ENCODE measurements around the gene SOX10. TPM values are rescaled to one million over a fixed set of nuclear protein-coding genes. Genes with fewer than 3 reads are reported as not detected.

Gene SOX10
- total RNA-seq = 0.62 TPM
- long read RNA-seq, partial matches to known transcripts = 0 of 5 reads
- long read RNA-seq, other reads (novel, unspliced or antisense) = 4 of 5 reads

DNA sequence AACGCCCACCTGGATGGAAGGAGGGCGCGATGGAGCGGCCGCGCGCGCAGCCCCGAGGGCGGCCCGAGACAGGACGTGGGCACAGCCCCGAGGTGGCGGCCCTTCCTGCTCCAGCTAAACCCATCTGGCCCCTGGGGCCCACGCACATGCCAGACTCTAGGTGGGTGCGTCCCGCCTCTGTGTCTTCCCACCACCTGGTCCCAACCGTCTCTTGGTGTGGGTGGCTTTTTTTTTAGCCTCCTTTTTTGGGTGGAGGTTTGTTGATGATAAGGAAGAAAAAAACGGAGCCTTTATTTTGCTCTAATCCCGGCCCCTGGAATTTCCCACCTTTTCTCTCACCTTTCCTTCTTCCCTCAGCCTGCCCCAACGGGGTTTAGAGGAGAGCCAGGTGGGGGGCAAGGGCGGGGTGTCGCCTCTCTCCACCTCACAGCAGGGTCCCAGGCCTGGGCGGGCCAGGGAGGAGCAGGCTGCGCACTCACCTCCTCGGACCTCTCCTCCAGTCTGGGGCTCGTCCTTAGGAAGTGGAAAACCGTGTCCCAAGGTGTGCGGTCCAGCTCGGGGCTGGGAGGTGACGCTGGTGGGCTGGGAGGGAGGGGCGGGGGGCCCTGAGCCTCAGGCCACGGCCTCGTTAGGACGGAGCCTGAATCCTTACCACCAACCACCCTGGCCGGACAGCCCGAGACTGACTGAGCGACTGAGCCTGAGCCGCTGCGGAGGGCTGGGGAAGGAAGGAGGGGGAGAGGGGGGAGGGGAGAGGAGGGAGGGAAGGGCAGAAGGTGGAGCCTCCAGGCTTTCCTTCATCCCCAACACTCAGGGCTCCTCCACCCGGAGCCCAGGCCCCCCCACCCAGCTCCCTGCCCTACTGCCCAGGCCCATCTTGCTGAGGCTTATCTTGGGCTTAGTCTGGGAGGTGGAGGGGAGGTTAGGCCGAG is at the start of gene SOX10:
Gene SOX10 (minus strand): TSS at position 696 of the 932 bp plus-strand sequence. CDS start 771 bp downstream, outside the sequence.
- DNase-seq (ENCODE audit: low spot score) = no peak
- intact Hi-C loops (cut with DNase I) = no loop called here

DNA sequence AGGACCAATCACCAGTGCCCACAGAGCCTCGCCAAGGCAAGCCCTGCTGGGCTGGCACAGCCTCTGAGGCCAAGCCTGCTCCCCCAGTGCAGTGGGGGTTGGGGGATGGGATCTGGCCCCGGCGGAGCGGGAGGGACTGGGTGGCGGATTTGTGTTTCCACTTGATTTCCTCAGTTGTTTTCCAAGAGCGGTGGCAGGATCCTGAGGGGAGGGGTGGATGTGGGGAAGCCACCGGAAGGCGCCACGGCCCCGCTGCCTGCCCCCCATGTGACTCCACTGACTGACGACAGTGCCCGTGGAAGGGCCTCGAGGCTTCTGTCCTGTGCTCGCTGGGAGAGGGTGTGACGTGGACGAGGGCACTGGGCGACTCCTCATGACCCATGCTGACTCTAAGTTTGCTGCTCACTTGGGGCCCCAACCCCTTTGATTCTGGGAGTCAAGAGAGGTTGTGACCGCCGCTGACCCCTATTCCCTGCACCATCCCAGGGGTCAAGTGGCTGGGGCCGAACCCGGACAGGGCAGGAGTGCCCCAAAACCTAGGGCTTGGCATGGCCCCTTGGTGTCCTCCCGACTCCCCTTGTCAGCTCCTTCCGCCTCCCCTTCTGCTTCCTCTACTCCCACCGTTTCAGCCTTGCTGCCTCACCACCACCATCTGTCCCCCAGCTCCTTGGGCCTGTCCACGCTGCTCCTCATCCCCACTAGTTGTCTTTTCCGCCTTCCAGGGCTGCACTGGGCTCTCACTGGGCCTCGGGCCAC is 49.3 kb upstream of the SOX10 start:
- intact Hi-C loops (cut with DNase I) = no loop called here
- DNase-seq (ENCODE audit: low spot score) = no peak

DNA sequence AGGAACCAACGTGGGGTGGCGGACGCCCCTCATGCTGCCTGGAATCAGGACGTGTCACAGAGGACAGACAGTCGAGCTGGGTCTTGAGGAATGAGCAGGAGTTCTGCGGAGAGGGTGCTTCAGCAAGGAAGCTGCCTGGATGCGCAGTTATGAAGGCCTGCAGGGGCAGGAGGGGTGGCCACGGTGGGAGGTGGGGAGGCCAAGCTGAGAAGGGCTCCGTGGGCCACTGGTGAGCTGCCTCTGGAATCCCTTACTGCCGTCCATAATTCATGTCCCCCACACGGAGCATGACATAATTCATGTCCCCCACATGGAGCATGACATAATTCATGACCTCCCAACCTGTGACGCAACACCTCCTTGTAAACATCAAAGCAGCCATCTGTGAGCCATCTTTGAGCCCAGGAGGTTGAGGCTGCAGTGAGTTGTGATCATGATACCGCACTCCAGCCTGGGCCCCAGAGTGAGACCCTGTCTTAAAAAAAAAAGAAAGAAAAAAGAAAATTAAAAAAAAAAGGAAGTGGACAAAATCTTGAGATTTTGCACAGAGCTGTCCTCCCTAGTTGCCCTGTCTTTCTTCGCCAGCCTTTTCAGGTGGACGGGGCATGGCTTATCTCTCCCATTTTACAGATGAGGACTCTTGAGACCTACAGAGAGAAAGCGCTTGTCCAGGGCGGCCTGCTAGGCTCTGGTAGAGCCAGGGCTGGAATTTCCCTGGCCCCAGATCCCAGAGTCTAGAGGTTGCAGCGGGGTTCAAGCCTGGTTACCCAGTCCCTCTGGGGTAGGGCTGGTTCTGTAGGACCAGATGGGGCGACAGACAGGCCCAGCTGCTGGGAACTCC is 48.5 kb upstream of the SOX10 start:
- intact Hi-C loops (cut with DNase I) = no loop called here
- no peak for DNase-seq (ENCODE audit: low spot score)

DNA sequence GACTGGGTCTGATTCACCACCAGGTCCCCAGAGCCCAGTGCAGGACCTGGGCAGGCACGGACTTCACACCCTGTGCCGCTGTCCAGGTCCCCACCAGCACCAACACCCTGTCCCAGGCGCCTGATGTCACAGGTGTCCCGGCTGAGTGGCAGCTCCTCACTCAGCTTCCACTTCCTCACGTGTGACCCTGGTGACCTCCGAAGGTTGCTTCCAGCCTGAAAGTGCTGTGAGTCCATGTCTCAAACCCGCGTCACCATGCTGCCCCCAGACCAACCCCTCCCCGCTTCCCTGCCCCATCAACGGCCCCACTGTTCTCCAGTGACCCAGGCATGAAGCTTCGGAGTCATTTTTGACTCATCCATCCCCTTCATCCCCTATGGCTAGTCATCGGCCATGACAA is 47.1 kb upstream of the SOX10 start:
- no peak for DNase-seq (ENCODE audit: low spot score)
- intact Hi-C loops (cut with DNase I) = no loop called here

GRCh38 chr22:38030311-38031133 is 46.2 kb upstream of the SOX10 start:
- intact Hi-C loops (cut with DNase I) = no loop called here
- DNase-seq (ENCODE audit: low spot score) = no peak

GRCh38 chr22:38029901-38030300 is 45.5 kb upstream of the SOX10 start:
- intact Hi-C loops (cut with DNase I) = no loop called here
- no peak for DNase-seq (ENCODE audit: low spot score)

GRCh38 chr22:38029370-38029769 is 45.0 kb upstream of the SOX10 start:
- no peak for DNase-seq (ENCODE audit: low spot score)
- intact Hi-C loops (cut with DNase I) = no loop called here

GRCh38 chr22:38028344-38029130 is 44.2 kb upstream of the SOX10 start:
- no peak for DNase-seq (ENCODE audit: low spot score)
- intact Hi-C loops (cut with DNase I) = no loop called here

GRCh38 chr22:38027487-38027886 is 43.1 kb upstream of the SOX10 start:
- no peak for DNase-seq (ENCODE audit: low spot score)

DNA sequence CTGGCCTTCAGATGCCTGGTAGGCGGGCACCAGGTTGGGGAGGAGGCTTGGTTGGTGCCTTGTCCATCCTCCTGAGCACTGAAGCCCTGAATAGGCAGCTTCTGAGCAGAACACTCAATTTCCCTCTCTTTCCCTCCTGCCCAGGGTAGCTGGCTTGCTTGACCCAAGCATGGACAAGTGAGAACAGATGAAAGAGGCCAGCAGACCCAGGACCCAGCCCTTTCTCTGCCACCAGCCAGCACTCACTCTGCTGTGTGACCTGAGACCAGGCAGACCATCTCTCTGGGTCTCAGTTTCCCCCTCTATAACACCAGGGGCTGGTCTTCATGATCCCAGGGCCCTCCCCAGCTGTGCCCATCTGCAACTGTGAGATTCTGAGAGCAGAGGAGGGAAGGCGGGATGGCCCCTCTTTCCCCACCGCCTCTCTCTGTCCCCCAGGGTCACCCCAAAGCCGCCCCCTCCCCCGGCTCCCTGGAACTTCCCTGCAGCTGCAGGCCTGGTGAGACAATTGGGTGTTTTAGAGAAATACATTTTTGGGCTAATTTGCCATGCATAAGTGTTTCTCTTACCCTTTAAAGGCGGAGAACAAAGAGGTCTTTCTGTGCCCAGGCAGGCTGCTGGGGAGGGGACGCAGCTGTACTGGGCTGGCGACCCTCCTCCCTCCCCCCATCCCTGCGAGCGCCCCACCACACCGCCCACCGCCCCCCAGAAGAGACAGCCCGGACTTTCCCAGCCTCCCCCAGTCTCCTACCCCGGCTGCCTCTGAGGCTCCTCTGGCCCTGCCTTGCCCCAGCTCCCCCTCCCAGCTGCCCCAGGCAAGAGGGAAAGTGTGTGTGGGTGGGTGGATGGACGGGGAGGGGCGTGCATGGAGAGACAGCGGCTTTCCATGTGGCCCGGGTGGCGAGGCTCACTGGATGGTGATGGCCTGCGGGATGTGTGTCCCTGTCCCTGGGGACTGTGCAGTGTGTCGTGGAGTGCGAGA is 42.1 kb upstream of the SOX10 start:
- no peak for DNase-seq (ENCODE audit: low spot score)
- intact Hi-C loops (cut with DNase I) = no loop called here

More at GRCh38 chr22:38027487-38027886, 43.1 kb upstream of the SOX10 start:
- intact Hi-C loops (cut with DNase I) = no loop called here

DNA sequence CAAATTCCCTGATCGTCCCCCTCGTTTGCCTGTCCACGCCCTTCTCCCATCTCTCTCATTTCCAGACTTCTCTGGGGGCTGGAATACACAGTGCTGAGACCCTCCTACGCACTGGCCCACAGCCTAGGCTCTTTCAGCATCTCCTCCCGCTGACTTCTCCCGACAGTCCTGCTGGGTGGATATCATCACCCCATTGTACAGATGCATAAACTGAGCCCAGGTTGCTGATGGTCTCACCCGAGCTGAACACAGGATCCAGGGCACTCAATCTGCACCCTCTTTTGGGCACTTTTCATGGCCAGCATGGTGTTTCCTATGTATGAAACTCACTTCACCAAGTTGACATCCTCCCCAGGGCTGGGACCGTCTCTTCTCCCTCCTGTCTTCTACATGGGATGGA is 41.2 kb upstream of the SOX10 start:
- intact Hi-C loops (cut with DNase I) = no loop called here
- no peak for DNase-seq (ENCODE audit: low spot score)

DNA sequence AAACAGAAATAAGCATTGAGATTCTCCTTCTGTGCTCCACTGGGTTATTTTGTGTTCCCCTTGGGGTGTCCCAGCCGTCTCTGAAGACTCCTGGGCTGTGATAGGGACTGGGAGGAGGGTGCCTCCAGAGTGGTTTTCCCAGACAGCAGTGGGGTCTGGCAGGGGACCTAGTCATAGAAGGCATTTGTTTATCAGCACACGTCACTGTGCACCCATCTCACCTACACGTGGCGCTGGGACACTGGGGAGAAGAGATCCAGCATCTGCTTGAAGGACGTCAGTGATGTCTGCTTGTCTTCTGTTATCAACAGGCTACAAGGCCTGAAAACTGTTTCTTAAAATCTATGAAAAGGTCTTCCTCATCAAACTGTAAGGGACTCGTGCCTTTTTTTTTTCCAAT is 38.7 kb upstream of the SOX10 start:
- DNase-seq (ENCODE audit: low spot score) = no peak
- intact Hi-C loops (cut with DNase I) = no loop called here

GRCh38 chr22:38021206-38021605 is 36.9 kb upstream of the SOX10 start:
- DNase-seq (ENCODE audit: low spot score) = no peak
- intact Hi-C loops (cut with DNase I) = no loop called here

GRCh38 chr22:38018938-38019827 is 34.8 kb upstream of the SOX10 start:
- intact Hi-C loops (cut with DNase I) = no loop called here
- DNase-seq (ENCODE audit: low spot score) = no peak

GRCh38 chr22:38017939-38018885 is 33.9 kb upstream of the SOX10 start:
- no peak for DNase-seq (ENCODE audit: low spot score)

More at GRCh38 chr22:38017939-38018885, 33.9 kb upstream of the SOX10 start:
- intact Hi-C loops (cut with DNase I) = no loop called here
